Right renal cortex interstitium (tissue), 3 donors: Measurements from ENCODE around the gene CCDC78. TPM values are rescaled to one million over a fixed set of nuclear protein-coding genes. Genes with fewer than 3 reads are reported as not detected.
"Not testable (repeated sequence)": the region's sequence is repeated elsewhere in the genome, so short reads cannot be mapped to it uniquely, and the experiment has no call there.

Experiments used
- DNase-seq, 3 donors: peaks; one replicate each; pipeline ENCODE4 v3.0.0-alpha.2; 2013; ENCODE audit warnings: low read depth in 3 of 3, low spot score in 2 of 3
- polyA plus RNA-seq, 3 donors: library from polyadenylated mRNA; unstranded; fragments of 120-200 nt; gene quantifications; one replicate each; pipeline ENCODE4 v1.2.1, GENCODE V29; 2013; ENCODE audit not compliant: insufficient read length in 3 of 3

The CCDC78 gene
- polyA plus RNA-seq, 3 donors = 0.74 to 1.3 (median 1.2) TPM

DNA sequence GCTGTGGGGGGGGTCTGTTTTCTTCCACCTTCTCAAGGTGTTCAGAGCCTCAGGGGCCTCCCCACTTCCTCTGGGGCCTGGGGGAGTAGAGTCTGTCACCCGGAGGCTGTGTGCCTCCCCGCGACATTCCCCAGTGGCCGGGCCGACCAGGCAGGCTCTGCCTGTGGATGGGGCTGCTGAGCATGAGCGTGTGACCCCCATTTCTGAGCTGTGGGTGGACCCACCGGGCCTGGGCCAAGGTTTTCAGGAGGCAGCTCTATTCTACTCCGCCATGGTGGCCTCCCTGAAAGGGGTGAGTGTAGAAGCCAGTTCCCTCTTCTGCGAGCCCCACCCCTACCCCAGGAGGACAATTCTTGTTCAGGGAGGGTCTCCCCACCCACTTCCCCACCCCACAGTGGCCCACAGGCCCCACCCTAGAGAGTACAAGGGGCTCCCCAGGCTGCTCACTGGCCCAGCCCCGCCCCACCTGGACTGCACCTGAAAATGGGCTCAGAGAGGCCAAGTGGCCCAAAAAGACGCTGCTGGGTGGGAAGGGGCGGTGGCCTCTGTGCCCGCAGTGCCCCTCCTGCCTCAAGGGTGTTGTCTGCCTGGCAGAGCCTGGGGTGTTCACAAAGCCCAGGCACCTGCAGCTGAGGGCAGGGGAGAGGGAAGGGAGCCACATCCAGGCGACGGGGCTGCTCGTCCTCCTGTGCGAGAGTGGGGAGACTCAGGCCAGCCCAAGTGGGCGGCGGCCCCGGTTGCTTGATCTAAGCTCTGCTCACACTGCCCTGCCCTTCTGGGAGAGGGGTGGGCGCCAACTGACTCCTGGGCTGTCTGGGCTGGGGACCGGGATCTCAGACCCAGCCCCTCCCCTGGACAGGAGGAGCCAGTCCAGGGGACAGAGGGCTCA is 35.6 kb upstream of the CCDC78 start:
- no peak for DNase-seq

- DNase-seq = no peak
Observed at GRCh38 chr16:760545-761343, 34.5 kb upstream of the CCDC78 start, which contains the start of gene MSLN. Gene MSLN, plus strand, starts transcription at chr16:760734. Its CDS starts 1,947 bp downstream, at chr16:762681.

GRCh38 chr16:760065-760464 is 33.8 kb upstream of the CCDC78 start:
- DNase-seq = no peak

GRCh38 chr16:759110-759910 is 33.1 kb upstream of the CCDC78 start:
- no peak for DNase-seq

DNA sequence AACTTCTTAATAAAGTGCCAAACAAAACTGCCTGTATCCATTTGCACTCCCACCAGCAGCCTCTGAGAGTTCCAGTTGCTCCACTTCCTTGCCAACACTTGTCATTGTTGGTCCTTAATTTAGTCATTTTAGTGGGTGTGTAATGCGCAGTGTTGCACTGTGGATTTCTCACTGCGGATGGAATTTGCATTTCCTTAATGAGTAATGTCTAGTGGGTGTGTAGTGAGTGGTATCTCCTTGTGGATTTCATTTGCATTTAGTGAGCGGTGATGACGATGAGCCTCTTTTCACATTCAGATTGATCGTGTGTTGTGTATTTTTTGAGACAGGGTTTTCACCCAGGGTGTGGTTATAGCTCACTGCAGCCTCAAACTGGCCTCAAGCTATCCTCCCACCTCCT is 30.2 kb upstream of the CCDC78 start:
- no peak for DNase-seq

DNA sequence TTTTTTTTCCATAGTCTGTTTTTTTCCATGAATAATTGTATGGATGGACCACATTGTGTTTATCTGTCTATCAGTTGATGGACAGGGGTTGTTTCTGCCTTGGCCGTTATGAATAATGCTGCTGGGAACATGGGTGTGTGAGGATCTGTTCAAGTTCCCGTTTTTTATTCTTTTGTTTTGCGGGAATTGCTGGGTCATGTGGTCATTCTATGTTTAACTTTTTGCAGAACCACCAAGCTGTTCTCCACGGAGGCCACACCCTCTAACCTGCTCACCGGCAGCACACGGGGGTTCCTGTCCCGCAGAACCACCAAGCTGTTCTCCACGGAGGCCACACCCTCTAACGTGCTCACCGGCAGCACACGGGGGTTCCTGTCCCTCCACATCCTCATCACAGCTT is 28.4 kb upstream of the CCDC78 start:
- no peak for DNase-seq

GRCh38 chr16:754121-754607 is 27.9 kb upstream of the CCDC78 start:
- DNase-seq = not testable (repeated sequence)

GRCh38 chr16:752007-752312 is 25.7 kb upstream of the CCDC78 start:
- no peak for DNase-seq

DNA sequence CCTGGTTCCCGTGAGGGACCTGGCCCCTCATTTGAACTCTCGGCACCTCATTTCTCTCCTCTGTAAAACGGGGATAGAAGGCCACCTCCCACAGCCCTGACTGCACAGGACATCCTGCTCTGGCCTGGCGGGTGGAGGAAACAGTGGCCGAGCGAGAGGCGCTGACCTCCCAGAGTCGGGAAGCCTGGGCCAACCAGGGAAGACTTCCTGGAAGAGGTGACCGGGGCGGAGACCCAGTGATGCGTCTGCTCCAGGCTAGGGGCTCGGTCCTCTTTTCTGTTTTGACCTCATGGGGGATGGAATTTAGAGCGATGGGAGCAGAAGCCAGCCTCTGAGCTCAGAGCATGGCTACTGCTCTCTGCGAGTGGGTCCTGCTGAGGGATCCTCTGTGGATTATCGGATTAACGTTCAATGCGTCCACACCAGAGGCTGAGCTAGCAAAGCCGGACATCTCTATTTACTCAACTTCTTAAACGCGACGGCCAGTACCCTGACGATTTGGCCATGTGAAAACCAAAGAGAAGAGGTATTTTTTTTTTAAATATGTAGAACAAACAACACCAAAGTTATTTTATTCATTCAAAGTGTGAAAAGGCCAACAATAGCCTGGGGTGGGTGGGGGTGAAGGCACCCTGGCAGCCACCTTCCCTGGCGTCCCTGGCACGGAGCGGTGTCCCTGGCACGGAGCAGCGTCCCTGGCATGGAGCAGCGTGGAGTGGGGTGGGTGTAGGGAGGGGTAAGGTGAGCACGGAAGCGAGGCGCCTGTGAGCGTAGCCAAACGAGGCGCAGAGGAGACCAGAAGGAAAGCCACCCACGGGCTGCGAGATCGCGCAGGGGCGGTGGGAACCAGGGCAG is 25.1 kb upstream of the CCDC78 start:
- no peak for DNase-seq

GRCh38 chr16:750485-750884 is 24.2 kb upstream of the CCDC78 start:
- no peak for DNase-seq

GRCh38 chr16:749010-749409 is 22.8 kb upstream of the CCDC78 start:
- no peak for DNase-seq

DNA sequence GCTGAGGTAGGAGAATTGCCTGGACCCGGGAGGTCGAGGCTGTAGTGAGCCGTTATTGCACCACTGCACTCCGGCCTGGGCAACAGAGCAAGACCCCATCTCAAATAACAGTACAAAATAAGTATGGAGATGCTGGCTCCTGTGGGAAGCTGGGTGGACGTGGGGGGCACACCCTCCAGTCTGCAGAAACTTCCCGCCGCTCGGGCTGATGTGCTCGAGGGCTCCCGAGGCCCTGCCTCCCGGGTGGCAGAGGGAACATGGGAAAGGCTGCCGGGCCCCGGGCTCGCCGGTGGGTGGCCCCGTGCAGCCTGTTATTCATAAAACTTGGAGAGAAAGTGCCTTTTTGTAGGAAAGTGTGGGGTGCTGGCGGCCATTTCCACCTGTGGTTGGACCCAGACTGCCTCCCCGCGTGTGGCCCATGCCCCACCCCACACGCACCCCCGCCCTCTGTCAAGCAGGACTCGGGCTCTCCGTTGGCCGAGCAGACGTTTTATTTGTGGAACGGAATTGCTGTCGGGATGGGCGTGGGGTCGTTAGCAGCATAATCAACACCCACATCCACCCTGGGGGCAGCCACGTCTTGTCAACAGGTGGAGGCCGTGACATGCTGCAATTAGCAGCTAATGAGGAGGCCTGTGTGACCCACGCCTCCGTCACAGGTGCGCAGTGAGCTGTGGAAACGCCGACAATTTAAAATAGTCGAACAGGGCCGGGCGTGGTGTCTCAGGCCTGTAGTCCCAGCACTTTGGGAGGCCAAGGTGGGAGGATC is 21.9 kb upstream of the CCDC78 start:
- no peak for DNase-seq

GRCh38 chr16:746637-747036 is 20.4 kb upstream of the CCDC78 start:
- no peak for DNase-seq

- DNase-seq = no peak
Observed at GRCh38 chr16:745739-746138, 19.5 kb upstream of the CCDC78 start.

- no peak for DNase-seq
Observed at GRCh38 chr16:743794-744500, 17.7 kb upstream of the CCDC78 start.

- not testable (repeated sequence) for DNase-seq
Observed at GRCh38 chr16:742894-743293, 16.7 kb upstream of the CCDC78 start.

DNA sequence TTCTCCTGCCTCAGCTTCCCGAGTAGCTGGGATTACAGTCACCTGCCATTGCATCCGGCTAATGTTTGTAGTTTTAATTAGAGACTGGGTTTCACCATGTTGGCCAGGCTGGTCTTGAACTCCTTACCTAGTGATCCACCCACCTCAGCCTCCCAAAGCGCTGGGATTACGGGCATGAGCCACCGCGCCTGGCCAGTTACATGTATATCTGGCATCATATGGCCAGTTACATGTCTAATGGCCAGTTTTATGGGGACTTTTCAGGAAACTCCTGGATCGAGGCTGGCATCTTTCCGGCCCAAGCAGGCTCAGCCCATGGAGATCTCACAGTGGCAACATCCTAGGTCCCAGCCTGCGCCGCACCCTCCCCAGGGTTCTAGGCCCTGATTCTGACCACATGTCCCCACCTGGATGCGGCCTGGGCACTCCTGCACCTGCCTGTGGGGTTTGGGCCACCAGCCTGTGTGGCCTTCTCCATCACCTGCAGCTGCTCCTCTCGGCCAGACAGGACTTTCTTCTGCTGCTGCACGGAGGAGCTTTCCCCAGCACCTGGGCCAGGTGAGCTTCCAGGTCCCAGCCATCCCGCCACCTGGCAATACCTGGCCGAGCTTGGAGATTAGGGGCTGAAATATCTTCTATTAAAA is 15.9 kb upstream of the CCDC78 start:
- DNase-seq = no peak
